HG02938 (cell line): Measurements from ENCODE around the gene DCHS1.

Experiments used
- ATAC-seq: cut with Tn5 transposase; IDR thresholded peaks from one replicate; pipeline ENCODE4 v1.9.1; 2021; ENCODE audit warnings: mild to moderate bottlenecking, moderate library complexity; ENCODE audit not compliant: unreplicated experiment

Gene DCHS1

DNA sequence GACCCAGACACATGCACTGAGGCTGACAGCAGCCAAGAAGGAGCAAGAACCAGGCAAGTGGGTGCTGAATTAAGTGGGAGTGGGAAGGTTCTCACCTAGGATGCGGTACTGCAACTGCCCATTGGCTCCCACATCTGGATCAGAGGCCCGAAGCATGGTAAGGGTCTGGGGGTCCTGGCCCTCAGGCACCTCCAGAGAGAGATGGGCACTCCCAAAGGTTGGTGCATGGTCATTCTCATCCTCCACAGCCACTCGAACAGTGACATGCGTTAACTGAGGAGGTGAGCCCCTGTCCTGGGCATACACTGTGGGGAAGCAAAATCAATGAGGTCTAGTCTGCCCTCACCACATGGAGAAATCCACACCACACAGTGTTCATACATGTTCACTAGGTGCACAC is 27.1 kb downstream of the DCHS1 start:
- no peak for ATAC-seq

DNA sequence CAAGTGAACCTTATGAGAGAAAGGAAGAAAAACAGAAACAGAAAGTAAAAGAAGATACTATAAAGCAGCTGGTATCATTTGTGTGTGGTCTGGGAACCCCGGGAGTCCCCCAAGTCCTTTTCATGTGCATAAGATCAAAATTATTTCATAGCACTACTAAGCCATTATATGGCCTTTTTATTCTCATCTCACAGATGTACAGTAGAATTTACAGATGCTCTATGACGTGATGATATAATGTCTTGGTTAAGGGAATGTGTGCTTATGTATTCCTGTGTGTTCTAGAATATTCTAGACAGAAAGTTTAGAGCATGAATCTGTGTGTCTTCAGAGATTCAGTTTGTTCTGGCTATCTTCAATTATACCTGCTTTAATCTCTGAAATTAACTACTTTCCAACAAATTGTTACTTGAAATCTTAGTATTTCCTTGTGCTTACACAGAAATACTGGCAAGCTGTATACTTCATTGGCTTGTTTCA is 27.8 kb downstream of the DCHS1 start:
- peak; percentile 76 for ATAC-seq

DNA sequence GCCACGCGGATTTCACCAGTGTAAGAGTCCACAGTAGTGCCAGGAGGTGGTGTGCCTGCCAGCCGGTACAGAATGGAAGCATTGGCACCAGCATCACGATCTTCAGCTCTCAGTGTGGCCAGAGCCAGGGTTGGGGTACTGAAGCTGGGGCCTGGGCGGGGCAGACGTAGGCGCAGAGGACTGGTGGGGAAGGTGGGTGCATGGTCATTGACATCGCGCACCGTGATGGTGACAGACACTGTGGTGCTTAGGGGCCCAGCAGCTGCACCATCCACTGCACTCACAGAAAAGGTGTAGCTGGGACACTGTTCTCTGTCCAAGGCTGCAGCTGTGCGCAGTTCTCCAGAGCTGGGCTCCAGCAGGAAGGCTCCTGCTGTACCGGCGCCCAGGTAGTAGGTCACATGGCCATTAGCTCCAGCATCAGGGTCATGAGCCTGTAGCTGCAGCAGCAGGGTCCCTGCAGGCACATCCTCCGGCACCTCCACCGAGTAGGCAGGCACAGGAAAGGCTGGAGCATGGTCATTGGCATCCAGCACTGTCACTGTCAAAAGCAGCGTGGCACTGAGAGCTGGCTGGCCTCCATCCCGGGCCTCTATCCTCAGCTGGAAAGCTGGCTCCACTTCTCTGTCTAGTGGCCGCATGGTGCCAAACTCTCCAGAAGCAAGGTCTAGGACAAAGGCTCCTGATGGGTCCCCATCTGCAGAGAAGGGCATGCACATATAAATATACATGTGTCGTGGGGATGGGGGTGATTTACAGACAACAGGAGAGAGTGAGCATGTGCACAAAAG is 28.4 kb downstream of the DCHS1 start:
- no peak for ATAC-seq

DNA sequence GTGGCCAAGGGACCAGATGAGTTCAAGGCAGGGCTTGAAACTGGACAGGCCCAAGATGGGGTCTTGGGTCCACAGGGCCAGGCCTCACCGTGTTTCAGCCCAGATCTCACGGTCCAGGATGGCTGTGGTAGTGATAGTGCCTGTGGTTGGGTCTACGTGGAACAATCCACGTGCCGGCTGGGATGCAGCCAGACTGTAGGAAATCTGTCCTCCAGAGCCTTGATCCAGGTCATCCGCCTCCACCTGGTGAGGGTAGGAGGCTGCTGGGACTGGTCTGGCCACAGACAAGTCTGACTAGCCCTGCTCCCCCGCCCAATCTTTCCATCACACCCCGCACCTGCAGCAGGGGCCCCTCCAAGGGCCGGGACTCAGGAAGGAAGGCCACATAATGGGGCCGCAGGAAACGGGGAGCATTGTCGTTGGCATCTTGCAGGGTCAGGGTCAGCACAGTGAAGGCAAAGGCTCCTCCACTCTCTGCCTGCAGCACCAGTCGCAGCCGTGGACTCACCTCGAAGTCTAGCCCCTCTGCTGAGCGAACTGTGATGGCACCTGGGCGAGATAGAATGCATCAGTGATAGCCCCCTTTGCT is 29.7 kb downstream of the DCHS1 start:
- ATAC-seq, result no peak

GRCh38 chr11:6625156-6625831 is 30.3 kb downstream of the DCHS1 start:
- no peak for ATAC-seq

DNA sequence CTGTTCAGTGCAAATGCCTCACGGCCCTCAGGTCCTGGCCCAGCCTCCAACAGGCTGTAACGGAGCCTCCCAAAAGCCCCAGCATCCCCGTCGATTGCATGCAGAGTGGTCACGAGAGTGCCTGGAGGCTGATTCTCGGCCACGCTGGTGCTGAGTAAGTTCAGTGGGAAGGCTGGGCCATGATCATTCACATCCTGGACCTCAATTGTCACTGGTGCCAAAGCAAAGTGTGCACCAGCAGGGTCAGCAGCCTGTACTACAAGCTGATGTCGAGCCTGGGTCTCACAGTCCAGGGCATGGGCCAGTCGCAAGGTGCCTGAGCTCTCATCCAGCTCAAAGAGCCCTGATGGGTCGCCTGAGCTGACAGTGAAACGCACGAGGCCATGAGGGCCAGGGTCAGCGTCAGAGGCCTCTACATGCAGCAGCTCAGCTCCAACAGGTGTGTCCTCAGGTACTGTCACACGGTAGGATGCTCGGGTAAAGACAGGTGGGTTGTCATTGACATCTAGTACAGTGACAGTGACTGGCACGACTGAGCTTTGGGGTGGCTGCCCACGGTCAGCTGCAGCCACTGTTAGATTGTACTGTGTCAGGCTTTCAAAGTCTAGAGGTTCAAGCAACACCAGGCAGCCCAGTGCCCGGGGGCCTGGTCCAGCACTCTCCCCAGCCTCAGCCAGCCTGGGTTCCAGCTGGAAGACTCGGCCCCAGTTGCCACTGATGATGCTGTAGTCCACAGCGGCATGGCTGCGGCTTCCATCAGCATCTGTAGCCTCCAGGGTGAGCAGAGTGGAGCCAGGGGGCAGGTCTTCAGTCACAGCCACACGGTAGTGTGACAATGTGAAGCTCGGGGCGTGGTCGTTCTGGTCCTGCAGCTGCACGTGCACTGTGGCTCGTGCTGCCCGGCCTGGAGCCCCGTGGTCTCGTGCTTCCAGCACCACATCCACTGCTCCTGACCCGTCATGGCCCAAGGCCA is 31.9 kb downstream of the DCHS1 start:
- ATAC-seq, result no peak

- ATAC-seq, result no peak
Measured at GRCh38 chr11:6622261-6623171, 33.1 kb downstream of the DCHS1 start.

DNA sequence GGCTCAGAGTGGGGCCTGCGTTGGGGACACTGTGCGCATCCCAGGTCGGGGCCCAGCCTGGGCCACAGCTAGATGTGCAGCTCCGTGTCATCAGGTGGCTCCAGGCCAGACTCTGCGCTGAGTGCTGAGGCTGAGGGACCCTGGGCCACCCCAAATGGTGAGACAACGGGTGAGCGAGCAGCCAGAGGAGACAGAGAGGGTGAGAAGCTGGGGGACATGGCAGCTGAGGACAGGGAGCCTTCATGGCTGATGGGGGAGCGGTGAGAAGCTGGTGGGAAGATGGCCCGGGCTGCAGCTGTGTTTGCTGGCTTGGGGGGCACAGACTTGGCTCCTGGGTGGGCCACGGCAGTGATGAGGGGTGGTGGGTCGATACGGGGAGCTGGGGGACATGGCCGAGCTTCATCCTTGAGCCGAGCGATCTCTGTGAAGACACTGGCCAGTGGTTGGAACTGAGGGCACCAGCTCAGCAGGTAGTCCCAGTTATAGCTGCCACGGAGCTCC is 33.8 kb downstream of the DCHS1 start:
- ATAC-seq, result no peak

- ATAC-seq, result no peak
Measured at GRCh38 chr11:6620636-6621035, 35.0 kb downstream of the DCHS1 start.

DNA sequence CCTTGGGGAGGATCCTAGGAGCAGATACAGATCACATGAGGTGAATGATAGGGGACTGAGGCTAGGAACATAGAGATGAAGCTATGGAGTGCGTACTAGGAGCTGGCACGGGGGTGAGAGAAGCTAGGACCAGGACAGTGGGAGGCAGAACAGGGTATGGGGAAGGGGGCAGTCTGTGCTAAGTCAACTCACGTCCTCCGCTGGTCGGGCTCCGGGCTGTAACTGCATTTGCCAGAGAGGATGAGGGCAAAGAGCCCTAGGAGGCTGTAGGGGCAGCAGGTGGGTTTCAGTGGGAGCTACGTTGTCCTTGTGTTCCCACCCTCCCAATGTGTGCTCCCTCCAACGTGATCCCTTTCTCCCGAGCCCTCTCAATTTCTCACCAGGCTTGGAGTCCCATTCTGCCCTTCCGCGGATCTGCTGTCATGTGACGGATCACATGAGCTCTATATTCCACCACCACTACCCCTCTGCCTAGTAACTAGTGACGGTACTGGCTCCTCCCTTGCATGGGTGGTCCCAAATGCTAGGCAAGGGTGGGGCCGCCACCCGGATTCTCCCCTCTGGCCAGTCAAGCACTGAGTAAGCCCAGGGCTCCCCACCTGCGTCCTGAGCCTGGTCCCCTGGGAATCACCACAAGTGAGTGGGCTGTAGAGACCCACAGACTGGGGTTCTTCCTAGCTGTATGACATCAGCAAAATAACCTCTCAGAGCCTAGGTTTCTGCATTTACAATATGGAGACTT is 36.4 kb downstream of the DCHS1 start, which contains the start of gene TPP1:
Gene TPP1 (minus strand): TSS at position 419 of the 742 bp plus-strand sequence. CDS start 22 bp downstream, at position 397.
- ATAC-seq, result peak; percentile 99

DNA sequence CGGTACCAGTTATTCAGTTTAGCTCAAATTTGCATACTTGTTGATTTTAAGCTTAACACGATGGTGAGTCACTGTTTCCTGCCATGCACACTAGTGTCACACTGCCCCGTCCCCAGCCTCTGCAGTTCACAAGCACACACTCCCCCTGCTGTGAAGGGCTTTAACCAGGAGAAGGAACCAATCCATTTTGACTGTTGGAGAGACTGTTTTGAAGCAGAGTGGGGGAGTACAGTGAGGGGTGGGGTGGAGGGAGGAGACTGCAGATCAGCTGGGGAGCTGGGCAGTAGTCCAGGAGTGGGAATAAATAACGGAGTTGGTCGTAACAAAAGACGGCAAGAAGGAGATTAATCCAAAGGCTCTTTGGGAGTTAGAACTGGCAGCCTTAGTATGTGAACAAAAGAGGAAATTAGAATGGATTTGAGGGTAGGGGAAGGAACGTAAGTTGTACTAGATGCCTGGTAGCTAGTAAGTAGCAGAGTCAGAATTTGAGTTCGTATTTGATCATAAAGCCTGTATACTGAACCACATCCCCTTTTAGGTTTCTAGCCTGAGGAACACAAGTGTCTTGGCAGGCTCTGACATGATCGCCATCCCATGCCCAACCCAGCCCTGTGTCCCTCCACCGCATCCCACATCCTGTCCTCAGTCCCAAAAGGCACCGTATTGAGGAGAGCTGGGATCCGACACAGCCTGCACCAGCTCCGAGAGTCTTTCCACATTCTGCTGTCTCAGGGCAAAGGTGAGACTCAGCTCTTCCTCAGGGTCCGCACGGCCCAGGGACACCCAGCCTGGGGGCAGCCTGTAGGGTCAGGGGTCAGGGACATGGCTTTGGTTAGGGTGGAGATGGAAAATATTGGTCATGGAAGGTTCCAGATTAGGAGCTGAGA is 37.2 kb downstream of the DCHS1 start:
- no peak for ATAC-seq

- ATAC-seq, result no peak
Measured at GRCh38 chr11:6617315-6617781, 38.3 kb downstream of the DCHS1 start.

GRCh38 chr11:6616596-6617250 is 38.9 kb downstream of the DCHS1 start:
- no peak for ATAC-seq

DNA sequence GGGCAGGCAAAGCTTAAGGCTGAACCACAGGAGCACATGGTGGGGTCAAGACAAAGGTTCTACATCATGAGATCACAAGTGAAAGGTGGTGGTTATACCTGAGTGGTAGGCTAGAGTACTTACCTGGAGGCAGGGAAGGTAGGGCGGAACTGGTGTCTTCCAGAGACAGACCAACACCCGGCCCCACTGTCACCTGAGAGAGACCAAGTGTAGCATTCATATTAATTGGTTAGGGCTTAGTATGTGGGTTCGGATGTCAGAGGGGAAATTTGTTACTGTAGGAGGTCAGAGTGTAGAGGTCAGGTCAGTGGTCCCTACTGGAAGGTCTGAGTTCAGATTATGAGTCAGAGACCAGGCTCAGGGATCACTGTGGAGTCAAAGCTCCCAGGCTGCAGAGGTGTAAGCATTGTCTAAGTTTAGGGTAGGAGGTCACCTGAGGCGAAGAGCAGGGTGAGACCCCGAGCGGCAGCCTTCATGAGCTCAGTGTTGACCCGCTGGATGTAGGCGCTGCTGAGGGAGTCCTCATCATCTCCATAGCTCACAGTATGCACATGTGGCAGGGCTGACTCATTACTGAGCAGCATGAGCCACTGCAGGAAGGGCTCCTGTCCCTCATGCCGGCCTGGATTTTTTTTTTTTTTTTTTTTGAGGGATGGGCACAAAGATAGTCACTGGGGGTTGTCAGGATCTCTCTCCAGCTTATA is 39.6 kb downstream of the DCHS1 start:
- no peak for ATAC-seq

- ATAC-seq, result no peak
Measured at GRCh38 chr11:6615046-6615445, 40.6 kb downstream of the DCHS1 start.

- ATAC-seq, result no peak
Measured at GRCh38 chr11:6614446-6614845, 41.2 kb downstream of the DCHS1 start.
